SK-N-SH (cell line): ENCODE results near the gene MED8. TPM values are rescaled to one million over a fixed set of nuclear protein-coding genes. Genes with fewer than 3 reads are reported as not detected.

Experiments used
- CTCF ChIA-PET: fragments of 300-600, 350-600 bp; formaldehyde crosslinking; extraction: SDS; loops from one replicate; lab custom pipeline; 2021; lab: Yijun Ruan, JAX
- POLR2A ChIA-PET: fragments of 350-600 bp; sonication (Branson Sonifier 250); formaldehyde crosslinking; extraction: SDS; loops from one replicate; lab custom pipeline; 2020; ENCODE audit warnings: antibody characterized with exemption, inconsistent platforms; lab: Yijun Ruan, JAX
- DNase-seq: peaks from one replicate; pipeline ENCODE4 v3.0.0; 2012
- H2AFZ ChIP-seq: fragments of 200-600 bp; sonication (generic); 2 replicates; pipeline ENCODE4 v1.8.1; 2016; ENCODE audit warnings: antibody characterized with exemption, mild to moderate bottlenecking, low read depth
- H3F3A ChIP-seq: fragments of 200-600 bp; sonication (generic); replicated peaks from 2 replicates; pipeline ENCODE3; 2016; ENCODE audit warnings: antibody characterized with exemption, mild to moderate bottlenecking; ENCODE audit not compliant: insufficient read depth
- H3K27ac ChIP-seq, 2 experiments: fragments of 200-500 bp in 1 of 2; fragments of 200-600 bp in 1 of 2; sonication (Bioruptor generic) in 1 of 2; sonication (generic), shearing (Covaris generic) in 1 of 2; 2 replicates each; pipeline versions ENCODE4 v1.5.1 to v1.6.1; 2014 to 2016; ENCODE audit warnings: low read depth in 2 of 2, inconsistent platforms in 1 of 2, low read length in 1 of 2, mild to moderate bottlenecking in 1 of 2, mixed read lengths in 1 of 2
- H3K27me3 ChIP-seq: fragments of 200-600 bp; sonication (generic), shearing (Covaris generic); 2 replicates; pipeline ENCODE4 v1.6.1; 2016; ENCODE audit warnings: mixed run types; ENCODE audit not compliant: insufficient read depth
- H3K36me3 ChIP-seq, 2 experiments: fragments of 200-500 bp in 1 of 2; fragments of 200-600 bp in 1 of 2; sonication (Bioruptor generic) in 1 of 2; sonication (generic) in 1 of 2; replicated peaks in 1 of 2; 2 replicates each; pipeline versions ENCODE3 to v1.5.1; 2014 to 2016; ENCODE audit warnings: low read length in 1 of 2, mild to moderate bottlenecking in 1 of 2; ENCODE audit not compliant: insufficient read depth in 2 of 2, control insufficient read depth in 1 of 2
- H3K4me1 ChIP-seq, 2 experiments: fragments of 200-500 bp in 1 of 2; fragments of 200-600 bp in 1 of 2; sonication (Bioruptor generic) in 1 of 2; sonication (generic), shearing (Covaris generic) in 1 of 2; 2 replicates each; pipeline versions ENCODE4 v1.5.1 to v1.6.1; 2014 to 2016; ENCODE audit warnings: low read depth in 1 of 2, low read length in 1 of 2, mixed run types in 1 of 2; ENCODE audit not compliant: insufficient read depth in 2 of 2, control insufficient read depth in 1 of 2
- H3K4me2 ChIP-seq: fragments of 200-600 bp; sonication (generic), shearing (Covaris generic); 2 replicates; pipeline ENCODE4 v1.6.1; 2017; ENCODE audit warnings: mixed run types
- H3K4me3 ChIP-seq, 2 experiments: fragments of 200-500 bp in 1 of 2; fragments of 200-600 bp in 1 of 2; sonication (Bioruptor generic) in 1 of 2; sonication (generic), shearing (Covaris generic) in 1 of 2; 2 replicates each; pipeline versions ENCODE4 v1.5.1 to v1.8.1; 2014 to 2016; ENCODE audit warnings: low read depth in 2 of 2, inconsistent platforms in 1 of 2, low read length in 1 of 2, mild to moderate bottlenecking in 1 of 2, mixed read lengths in 1 of 2, moderate library complexity in 1 of 2
- H3K79me2 ChIP-seq: fragments of 200-600 bp; sonication (generic); 2 replicates; pipeline ENCODE4 v1.8.1; 2017; ENCODE audit warnings: mild to moderate bottlenecking; ENCODE audit not compliant: insufficient read depth
- H3K9ac ChIP-seq: fragments of 200-600 bp; sonication (generic); 2 replicates; pipeline ENCODE4 v1.6.1; 2017; ENCODE audit warnings: mixed run types
- H3K9me2 ChIP-seq: fragments of 200-600 bp; sonication (generic); 2 replicates; pipeline ENCODE4 v1.6.1; 2017; ENCODE audit warnings: mixed run types
- H3K9me3 ChIP-seq: fragments of 200-600 bp; sonication (generic); 2 replicates; pipeline ENCODE4 v1.6.1; 2017; ENCODE audit warnings: mixed run types, mild to moderate bottlenecking, moderate library complexity
- H4K20me1 ChIP-seq: fragments of 200-600 bp; sonication (generic); 2 replicates; pipeline ENCODE4 v1.6.1; 2017; ENCODE audit warnings: mild to moderate bottlenecking, mixed run types; ENCODE audit not compliant: insufficient read depth
- CTCF ChIP-seq: fragments of 200-600 bp; sonication (generic); IDR thresholded peaks from 2 replicates; pipeline ENCODE4 v1.6.1; 2017; ENCODE audit warnings: antibody characterized with exemption, mild to moderate bottlenecking, moderate library complexity
- ELF1 ChIP-seq: IDR thresholded peaks from 2 replicates; pipeline ENCODE4 v1.4.0; 2012
- FOSL2 ChIP-seq: IDR thresholded peaks from 2 replicates; pipeline ENCODE4 v1.4.0; 2012; ENCODE audit warnings: low read depth, mild to moderate bottlenecking, moderate library complexity, borderline replicate concordance
- FOXJ3 ChIP-seq: sonication (generic); formaldehyde crosslinking; IDR thresholded peaks from 2 replicates; pipeline ENCODE4 v1.5.1; 2020; ENCODE audit warnings: mild to moderate bottlenecking, missing genetic modification reagents
- GABPA ChIP-seq: IDR thresholded peaks from 2 replicates; pipeline ENCODE4 v1.4.0; 2012; ENCODE audit warnings: low read depth, mild to moderate bottlenecking
- IRF3 ChIP-seq: fragments of 150-350 bp; IDR thresholded peaks from 2 replicates; pipeline ENCODE4 v1.6.1; 2016; ENCODE audit warnings: mild to moderate bottlenecking, low read depth, low read length
- JUND ChIP-seq: IDR thresholded peaks from 2 replicates; pipeline ENCODE4 v1.4.0; 2012
- MAX ChIP-seq: IDR thresholded peaks from 2 replicates; pipeline ENCODE4 v1.4.0; 2012; ENCODE audit warnings: low read depth
- MXI1 ChIP-seq: IDR thresholded peaks from 2 replicates; pipeline ENCODE4 v1.6.1; 2012; ENCODE audit warnings: mild to moderate bottlenecking, low read depth, low read length, improper control_type of control experiment
- PBX3 ChIP-seq: IDR thresholded peaks from 2 replicates; pipeline ENCODE4; 2012
- RAD21 ChIP-seq: IDR thresholded peaks from 2 replicates; pipeline ENCODE4 v1.6.1; 2012; ENCODE audit warnings: mild to moderate bottlenecking, low read length
- REST ChIP-seq: IDR thresholded peaks from 2 replicates; pipeline ENCODE4 v1.6.1; 2012; ENCODE audit warnings: mild to moderate bottlenecking, low read depth, low read length, moderate library complexity
- RFX5 ChIP-seq: IDR thresholded peaks from 2 replicates; pipeline ENCODE4 v1.6.1; 2012; ENCODE audit warnings: mild to moderate bottlenecking, improper control_type of control experiment, low read length
- RXRA ChIP-seq: IDR thresholded peaks from 2 replicates; pipeline ENCODE4 v1.4.0; 2012; ENCODE audit warnings: low read depth, mild to moderate bottlenecking, borderline replicate concordance
- SIN3A ChIP-seq: IDR thresholded peaks from 2 replicates; pipeline ENCODE4 v1.6.1; 2012; ENCODE audit warnings: low read depth, mild to moderate bottlenecking, low read length, moderate library complexity, borderline replicate concordance
- TEAD4 ChIP-seq: IDR thresholded peaks from 2 replicates; pipeline ENCODE4 v1.4.0; 2012; ENCODE audit warnings: mild to moderate bottlenecking, borderline replicate concordance; ENCODE audit not compliant: insufficient read depth
- USF1 ChIP-seq: IDR thresholded peaks from 2 replicates; pipeline ENCODE4 v1.4.0; 2012; ENCODE audit warnings: low read depth, borderline replicate concordance
- YY1 ChIP-seq: IDR thresholded peaks from 2 replicates; pipeline ENCODE4 v1.4.0; 2012; ENCODE audit warnings: low read depth, mild to moderate bottlenecking
- WGBS: methylation state at CpG from one replicate; pipeline ENCODE4 v1.1.6; 2017; ENCODE audit warnings: low lambda C conversion rate; 5-methylcytosine and 5-hydroxymethylcytosine counted together
- polyA plus RNA-seq, 3 experiments: library from polyadenylated mRNA; depleted of rRNA; stranded (reverse); fragments of >200 nt; gene quantifications; 2 replicates each; pipeline ENCODE4 v1.2.3, GENCODE V29; 2012

Gene MED8
- polyA plus RNA-seq, 1 of the 3 experiments (the other 2 are of a cell fraction), result 33.7 TPM

GRCh38 chr1:43352351-43352705 is 37.3 kb downstream of the MED8 start:
- no peak for DNase-seq
- H3K79me2 ChIP-seq, result no peaks in the 10 kb centered on the region
- no peak overlapping the region for H3K4me2 ChIP-seq
- H3K9me3 ChIP-seq, result no peaks in the 10 kb centered on the region
- H3K9ac ChIP-seq, result no peak overlapping the region
- peaks cover 10% of the 10 kb centered on the region for H3F3A ChIP-seq
- H3K27ac ChIP-seq, result no peak overlapping the region
- no peak overlapping the region for H3K4me3 ChIP-seq
- ChIA-PET CTCF (no interaction called here), POLR2A (no interaction called here)
- H2AFZ ChIP-seq, result no peak overlapping the region
- no peaks in the 10 kb centered on the region for H3K9me2 ChIP-seq
- no peaks in the 10 kb centered on the region for H4K20me1 ChIP-seq
- TF ChIP-seq FOSL2, result no peak
- TF ChIP-seq SIN3A, result no peak
- no peak for TF ChIP-seq MXI1
- no peak for TF ChIP-seq RAD21
- TF ChIP-seq GABPA, result no peak
- TF ChIP-seq RXRA, result no peak
- no peak for TF ChIP-seq USF1
- TF ChIP-seq ELF1, result no peak
- TF ChIP-seq TEAD4, result no peak
- TF ChIP-seq MAX, result no peak
- TF ChIP-seq YY1, result no peak
- TF ChIP-seq RFX5, result no peak
- no peak for TF ChIP-seq FOXJ3 (CRISPR knock-in tag)
- TF ChIP-seq JUND, result no peak
- H3K27me3 ChIP-seq, result no peaks in the 10 kb centered on the region
- H3K36me3 ChIP-seq, result no peaks in the 10 kb centered on the region
- peaks cover 12 to 13% of the 10 kb centered on the region in 2 experiments; a peak in 2 of 4 replicates for H3K4me1 ChIP-seq
- WGBS, result 100% methylated on average over 2 of the region's 2 CpGs

GRCh38 chr1:43351421-43352350 is 37.9 kb downstream of the MED8 start:
- Histone ChIP-seq H4K20me1 (no peaks in the 10 kb centered on the region), H3K4me1 (peaks cover 12 to 13% of the 10 kb centered on the region in 2 experiments; a peak in 2 of 4 replicates), H3K4me3 (no peak overlapping the region), H3K9me2 (no peaks in the 10 kb centered on the region), H2AFZ (no peak overlapping the region), H3K27me3 (no peaks in the 10 kb centered on the region), H3K9me3 (no peaks in the 10 kb centered on the region), H3K27ac (no peak overlapping the region), H3K4me2 (no peak overlapping the region), H3F3A (peaks cover 10% of the 10 kb centered on the region), H3K9ac (no peak overlapping the region), H3K36me3 (no peaks in the 10 kb centered on the region), H3K79me2 (no peaks in the 10 kb centered on the region)
- ChIA-PET CTCF (interaction anchor here (1.1 kb wide), 1 partner anchor 12 kb away, joined by 4 read pairs; no protein-coding TSS in a partner anchor), POLR2A (no interaction called here)
- TF ChIP-seq PBX3 (no peak), REST (no peak), TEAD4 (no peak), IRF3 (no peak), CTCF (no peak), YY1 (no peak)
- DNase-seq, result no peak
- 94% methylated on average over 10 of the region's 10 CpGs for WGBS
